Measurements from ENCODE around the gene FUOM.

FUOM gene, protein sequence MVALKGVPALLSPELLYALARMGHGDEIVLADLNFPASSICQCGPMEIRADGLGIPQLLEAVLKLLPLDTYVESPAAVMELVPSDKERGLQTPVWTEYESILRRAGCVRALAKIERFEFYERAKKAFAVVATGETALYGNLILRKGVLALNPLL

DNA sequence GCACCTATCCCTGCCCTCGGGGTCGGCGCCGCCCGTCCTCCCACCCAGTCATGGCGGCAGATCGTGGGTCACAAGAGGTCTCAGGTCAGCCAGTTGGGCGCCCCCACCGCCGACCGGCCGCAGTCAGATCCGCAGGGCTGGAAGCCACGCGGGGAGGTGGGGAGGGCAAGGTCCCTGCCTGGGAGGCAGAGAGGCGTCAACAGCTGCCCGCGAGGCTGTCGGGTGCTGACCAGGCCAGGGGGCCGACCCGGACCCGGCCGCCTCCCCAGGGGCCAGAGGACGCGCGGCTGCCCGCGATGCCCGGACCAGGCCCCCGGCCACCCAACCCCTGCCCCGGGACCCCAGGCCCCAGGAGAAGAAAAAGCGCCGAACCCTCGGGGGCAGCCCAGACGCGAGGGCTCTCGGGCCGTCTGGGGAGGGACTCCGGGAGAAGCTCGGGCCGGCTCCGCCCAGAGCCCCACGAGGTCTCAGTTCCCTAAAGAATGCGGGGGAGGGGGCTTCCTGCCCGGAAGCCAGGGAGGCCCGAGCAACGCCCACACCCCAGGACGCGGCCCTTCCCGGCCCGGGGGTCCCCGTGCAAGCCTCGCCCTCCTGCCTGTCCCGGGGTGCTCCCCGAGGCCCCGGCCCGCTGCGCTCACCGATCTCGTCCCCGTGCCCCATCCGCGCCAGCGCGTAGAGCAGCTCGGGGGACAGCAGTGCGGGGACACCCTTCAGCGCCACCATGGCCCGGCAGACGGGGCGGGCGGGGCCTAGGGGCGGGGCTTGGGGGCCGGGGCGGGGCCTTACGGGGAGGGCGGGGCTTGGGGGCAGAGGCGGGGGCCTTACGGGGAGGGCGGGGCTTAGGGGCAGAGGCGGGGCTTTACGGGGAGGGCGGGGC, at the start of gene FUOM:
FUOM (minus strand) TSS at position 735 of the 877 bp plus-strand sequence; CDS start at position 723, 12 bp downstream.
- peak; percentile 1 for DNase-seq

DNA sequence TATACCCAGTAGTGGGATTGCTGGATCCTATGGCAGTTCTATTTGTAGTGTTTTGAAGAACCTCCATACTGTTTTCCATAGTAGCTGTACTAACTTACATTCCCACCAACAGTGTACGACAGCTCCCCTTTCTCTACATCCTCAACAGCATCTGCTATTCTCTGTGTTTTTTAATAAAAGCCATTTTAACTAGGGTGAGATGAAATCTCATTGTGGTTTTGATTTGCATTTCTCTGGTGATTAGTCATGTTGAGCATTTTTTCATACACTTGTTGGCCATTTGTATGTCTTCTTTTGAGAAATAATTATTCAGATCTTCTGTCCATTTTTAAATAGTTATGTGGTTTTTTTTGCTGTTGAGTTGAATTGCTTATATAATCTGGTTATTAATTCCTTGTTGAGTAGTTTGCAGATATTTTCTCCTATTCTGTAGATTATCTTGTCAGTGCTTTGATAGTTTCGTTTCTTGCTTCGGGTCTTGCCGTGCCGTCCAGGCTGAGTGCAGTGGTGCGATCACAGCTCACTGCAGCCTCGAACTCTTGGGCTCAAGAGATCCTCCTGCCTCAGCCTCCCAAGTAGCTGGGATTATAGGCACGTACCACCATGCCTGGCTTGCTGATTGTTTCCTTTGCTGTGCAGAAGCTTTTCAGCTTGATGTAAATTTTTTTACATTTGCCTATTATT, 48.2 kb upstream of the FUOM start:
- no peak for DNase-seq

- DNase-seq, result no peak
Observed at GRCh38 chr10:133405272-133405671, 47.5 kb upstream of the FUOM start.

DNA sequence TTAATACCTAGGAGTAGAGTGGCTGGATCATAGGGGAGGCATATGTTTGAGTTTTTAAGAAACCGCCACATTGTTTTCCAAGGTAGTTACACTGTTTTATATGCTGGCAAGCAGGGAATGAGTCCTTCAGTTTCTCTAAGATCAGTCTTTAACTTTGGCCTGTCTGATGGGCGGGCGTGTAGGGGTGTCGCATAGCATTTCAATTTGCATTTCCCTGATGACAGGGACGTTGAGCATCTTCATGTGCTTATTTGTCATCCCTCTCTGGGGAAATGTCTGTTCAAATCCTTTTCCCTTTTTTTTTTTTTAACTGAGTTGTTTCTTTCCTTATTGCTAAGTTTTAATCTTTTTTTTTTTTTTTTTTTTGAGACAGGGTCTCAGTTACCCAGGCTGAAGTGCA, 46.0 kb upstream of the FUOM start:
- DNase-seq, result no peak

DNA sequence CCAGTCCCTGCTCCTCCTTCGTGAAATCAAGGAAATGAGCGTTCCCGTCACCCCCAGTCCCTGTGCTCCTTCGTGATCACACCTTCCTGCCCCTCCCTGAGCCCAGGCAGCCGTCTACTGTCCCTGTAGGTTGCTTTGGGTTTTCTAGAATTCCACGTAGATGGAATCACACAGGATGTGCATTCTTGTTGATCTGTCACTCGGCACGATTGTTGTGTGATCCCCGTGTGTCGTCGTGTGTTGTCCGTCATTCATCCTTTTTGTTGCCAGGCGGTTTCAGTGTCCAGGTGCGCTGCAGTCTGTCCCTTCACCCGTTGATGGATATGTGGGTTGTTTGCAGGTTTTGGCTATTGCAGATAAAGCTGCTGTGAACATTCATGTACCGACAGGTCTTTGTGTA, 45.5 kb upstream of the FUOM start:
- no peak for DNase-seq

DNA sequence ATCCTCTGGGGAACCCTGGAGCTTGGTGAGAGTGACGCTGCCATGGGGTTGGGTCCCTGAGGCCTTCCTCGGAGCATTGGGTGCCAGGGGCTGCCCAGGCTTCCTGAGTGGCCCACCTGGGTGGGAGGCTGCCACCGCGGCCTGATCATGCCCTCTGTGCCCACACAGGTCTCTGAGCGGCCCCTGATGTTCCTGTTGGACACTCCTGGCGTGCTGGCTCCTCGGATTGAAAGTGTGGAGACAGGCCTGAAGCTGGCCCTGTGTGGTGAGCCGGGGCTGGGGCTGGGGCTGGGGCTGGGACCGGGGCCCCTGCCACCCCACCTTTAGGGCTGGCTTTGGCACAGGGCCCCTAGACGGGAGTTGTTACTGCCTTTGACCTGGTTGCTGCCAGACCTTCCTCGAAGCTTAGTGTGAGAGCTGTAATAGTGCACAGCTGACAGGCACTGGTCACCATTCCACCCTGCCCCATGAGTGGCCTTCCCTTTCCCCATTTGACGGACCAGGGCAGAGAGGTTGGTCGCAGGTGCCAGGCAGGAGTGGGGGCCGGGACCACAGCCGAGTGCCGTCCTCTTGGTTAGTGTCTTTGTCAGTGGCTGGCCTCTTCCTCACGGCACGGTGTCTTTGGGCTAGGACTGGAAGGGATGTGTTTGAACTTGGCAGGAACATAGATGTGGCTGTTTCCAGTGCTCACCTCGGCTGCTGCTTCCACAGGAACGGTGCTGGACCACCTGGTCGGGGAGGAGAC, 44.3 kb upstream of the FUOM start:
- no peak for DNase-seq

GRCh38 chr10:133401500-133401899, 43.7 kb upstream of the FUOM start:
- DNase-seq, result no peak

DNA sequence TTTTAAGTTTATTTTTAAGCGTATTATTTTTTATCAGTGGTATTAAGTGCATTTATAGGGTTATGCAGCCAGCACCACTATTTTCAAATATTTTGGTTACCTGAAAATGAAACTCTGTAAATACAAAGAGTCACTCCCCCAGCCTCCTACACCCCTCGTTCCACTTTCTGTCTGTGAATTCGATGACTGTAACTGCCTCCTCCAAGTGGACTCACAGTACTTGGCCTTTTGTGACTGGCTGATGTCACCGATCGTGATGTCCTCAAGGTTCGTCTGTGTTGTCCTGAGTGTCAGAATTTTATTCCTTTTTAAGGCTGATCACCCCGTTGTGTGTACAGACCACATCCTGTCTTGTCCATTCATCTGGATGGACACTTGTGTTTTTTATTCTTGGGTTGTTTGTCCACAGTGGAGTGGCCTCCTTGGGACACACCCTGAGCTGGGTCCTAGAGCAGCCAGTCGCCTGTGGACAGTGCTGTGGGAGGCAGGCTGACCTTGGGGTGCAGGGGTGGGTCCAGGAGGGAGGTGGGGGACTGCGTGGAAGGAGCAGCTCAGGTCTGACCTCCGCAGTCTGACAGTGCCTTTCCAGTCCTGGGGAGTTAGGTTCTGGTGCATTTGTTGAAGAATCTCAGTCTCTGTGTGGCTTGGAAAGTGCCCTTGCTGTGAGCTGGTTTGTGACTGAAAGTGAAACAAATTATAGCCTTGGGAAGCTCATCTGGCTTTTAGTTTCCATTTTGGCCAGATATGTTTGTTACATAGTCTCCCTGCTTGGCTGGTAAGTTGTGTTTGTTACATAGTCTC, 43.0 kb upstream of the FUOM start:
- DNase-seq, result no peak

GRCh38 chr10:133399123-133399601, 41.3 kb upstream of the FUOM start:
- DNase-seq, result no peak

- no peak for DNase-seq
Observed at GRCh38 chr10:133397938-133398337, 40.1 kb upstream of the FUOM start.

DNA sequence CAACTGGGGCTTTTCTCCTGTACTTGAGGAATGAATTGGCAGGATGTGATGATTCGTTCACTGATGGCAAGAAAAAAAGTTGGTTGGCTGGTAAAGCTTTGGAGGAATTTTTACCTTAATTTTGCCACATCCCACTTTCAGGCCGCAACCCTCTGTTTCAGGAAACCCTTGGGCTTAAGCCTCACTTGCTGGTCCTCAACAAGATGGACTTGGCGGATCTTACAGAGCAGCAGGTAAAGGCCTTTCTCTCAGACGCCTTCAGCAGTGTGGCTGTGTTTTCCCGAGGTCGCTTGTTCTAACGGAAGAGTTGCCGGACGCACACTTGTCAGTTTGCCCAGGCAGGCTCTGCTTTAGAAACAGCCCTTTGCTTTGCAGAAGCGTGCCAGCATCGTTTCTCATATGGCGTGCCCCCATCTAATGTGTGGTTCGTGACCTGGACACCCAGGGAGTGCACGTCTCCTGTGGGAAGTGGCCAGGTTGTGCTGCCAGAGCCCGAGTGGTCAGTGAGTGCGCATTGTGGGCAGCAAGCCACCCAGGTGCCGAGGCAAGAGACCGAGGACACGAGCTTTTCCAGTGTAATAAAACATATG, 38.3 kb upstream of the FUOM start:
- DNase-seq, result no peak

DNA sequence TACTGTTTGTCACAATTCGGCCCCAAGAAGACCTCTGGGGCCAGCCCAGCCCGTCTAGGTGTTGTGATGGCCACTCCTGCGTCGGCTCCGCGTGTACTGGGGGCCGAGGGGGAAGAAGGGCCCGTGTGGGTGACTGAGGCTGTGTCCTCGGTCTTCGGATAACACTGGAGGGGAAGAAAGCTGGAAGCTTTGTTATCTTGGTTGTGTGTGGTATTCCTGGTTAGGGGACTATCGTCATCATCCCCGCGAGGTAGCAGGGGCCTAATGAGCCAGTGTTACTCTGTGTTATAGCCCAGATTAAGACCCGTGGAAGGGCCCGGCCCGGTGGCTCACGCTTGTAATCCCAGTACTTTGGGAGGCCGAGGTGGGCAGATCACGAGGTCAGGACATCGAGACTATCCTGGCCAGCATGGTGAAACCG, 37.0 kb upstream of the FUOM start:
- no peak for DNase-seq

- DNase-seq, result peak; percentile 70
Observed at GRCh38 chr10:133394064-133394663, 36.3 kb upstream of the FUOM start, which contains the start of gene MTG1. TSS of gene MTG1 (plus strand) at chr10:133394157. CDS start at chr10:133394221, 64 bp downstream.

DNA sequence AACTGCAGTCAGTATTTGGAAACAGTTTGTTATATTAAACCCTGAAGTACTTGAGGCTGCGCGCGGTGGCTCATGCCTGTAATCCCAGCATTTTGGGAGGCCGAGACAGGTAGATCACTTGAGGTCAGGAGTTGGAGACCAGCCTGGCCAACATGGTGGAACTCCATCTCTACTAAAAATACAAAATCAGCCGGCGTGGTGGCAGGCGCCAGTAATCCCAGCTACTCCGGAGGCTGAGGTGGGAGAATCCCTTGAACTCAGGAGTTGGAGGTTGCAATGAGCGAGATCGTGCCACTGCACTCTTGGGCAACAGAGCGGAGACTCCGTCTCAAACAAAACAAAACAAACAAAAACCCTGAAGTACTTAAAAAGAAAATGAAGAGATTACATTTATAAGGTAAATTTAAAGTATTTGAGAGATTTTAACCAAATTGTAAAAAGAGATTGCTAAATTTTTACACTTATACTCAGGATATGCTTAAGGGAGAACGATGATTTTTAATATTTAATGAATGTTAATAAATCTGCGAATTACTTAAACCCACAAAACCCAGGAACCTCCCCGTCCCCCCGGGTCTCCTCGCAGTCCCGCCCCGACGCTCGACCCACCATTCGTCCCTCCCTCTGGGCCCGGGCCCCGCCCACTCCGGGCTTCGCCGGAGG, 35.7 kb upstream of the FUOM start:
- no peak for DNase-seq

GRCh38 chr10:133391761-133392518, 34.1 kb upstream of the FUOM start:
- no peak for DNase-seq

- DNase-seq, result no peak
Observed at GRCh38 chr10:133391249-133391635, 33.4 kb upstream of the FUOM start.

DNA sequence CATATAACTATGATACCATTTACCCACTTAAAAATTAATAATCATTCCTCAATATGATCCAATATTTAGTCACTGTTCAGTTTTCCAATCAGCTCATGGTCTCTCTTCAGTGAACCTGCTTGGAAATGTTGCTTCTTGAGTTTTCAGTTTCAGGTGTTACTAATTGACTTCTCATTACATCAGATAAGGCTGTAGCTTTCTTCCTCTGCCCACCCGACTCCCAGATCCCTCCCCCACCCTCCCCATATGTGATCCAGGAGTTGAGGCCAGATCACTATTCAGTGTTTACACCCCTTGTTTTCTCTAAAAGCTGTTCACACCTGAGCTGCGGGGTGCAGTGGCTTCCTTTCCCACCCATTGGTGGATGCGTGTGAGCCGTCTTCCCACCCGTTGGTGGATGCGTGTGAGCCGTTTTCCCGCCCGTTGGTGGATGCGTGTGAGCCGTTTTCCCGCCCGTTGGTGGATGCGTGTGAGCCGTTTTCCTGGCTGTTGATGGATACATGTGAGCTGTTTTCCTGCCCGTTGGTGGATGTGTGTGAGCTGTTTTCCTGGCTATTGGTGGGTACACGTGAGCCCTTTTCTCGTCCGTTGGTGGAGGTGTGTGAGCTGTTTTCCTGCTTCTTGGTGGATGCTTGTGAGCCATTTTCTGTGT, 32.9 kb upstream of the FUOM start:
- DNase-seq, result no peak

DNA sequence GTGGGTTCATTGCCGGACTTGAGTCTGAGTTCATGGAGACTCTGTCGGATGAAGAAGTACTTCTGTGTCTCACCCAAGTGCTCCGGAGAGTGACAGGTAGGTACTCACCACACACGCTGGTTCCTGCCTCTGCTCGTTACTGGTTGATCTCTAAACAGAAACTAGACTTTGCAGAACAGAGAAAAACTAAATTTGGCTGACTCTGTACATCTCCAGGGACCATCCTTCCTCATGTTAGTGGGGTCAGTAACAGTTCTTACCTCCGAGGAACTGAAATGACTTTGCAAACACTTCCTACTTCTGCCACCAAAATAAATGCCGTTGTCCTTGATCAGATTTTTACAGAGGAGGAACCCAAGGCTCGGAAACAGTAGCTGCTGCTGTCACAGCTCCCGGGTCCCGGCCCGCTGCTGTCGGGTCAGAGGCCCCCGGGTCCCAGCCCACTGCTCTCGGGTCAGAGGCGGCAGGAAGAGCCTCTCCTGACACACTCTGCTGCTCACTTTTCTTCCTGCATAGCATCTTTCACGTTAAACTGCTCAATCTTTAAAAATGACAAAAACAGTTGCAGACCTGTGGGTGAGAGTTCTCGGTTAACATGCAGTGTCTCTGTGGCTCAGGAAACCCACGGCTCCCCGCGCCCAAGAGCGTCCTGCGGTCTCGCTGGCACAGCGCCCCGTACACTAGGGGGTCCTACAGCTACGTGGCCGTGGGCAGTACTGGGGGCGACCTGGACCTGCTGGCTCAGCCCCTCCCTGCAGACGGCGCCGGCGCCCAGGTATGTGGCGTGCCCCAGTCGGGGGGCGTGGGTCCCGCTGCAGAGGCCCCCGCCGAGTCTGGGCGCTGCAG, 31.4 kb upstream of the FUOM start:
- no peak for DNase-seq
